ENCODE results near the gene SUSD1.

SUSD1 gene

GRCh38 chr9:112032743-112033142 is 142.4 kb downstream of the SUSD1 start:
- H3K4me3 ChIP-seq (ENCODE audit: low read length), result no peak overlapping the region
- DNase-seq (ENCODE audit: low read depth, low spot score), result no peak

- no peak overlapping the region for H3K4me3 ChIP-seq (ENCODE audit: low read length)
These were observed 143.1 kb downstream of the SUSD1 start for GRCh38 chr9:112032009-112032408.

GRCh38 chr9:112031400-112031799 is 143.7 kb downstream of the SUSD1 start:
- DNase-seq (ENCODE audit: low read depth, low spot score), result no peak
- no peak overlapping the region for H3K4me3 ChIP-seq (ENCODE audit: low read length)

More at GRCh38 chr9:112032009-112032408, 143.1 kb downstream of the SUSD1 start:
- no peak for DNase-seq (ENCODE audit: low read depth, low spot score)

- no peak overlapping the region for H3K4me3 ChIP-seq (ENCODE audit: low read length)
- DNase-seq (ENCODE audit: low read depth, low spot score), result no peak
These were observed 145.1 kb downstream of the SUSD1 start for GRCh38 chr9:112029921-112030444.

GRCh38 chr9:112028242-112029221 is 146.6 kb downstream of the SUSD1 start:
- DNase-seq (ENCODE audit: low read depth, low spot score), result no peak
- H3K4me3 ChIP-seq (ENCODE audit: low read length), result no peak overlapping the region

- no peak overlapping the region for H3K4me3 ChIP-seq (ENCODE audit: low read length)
- no peak for DNase-seq (ENCODE audit: low read depth, low spot score)
These were observed 149.2 kb downstream of the SUSD1 start for GRCh38 chr9:112025850-112026249.

- no peak overlapping the region for H3K4me3 ChIP-seq (ENCODE audit: low read length)
- no peak for DNase-seq (ENCODE audit: low read depth, low spot score)
These were observed 153.4 kb downstream of the SUSD1 start for GRCh38 chr9:112021742-112022141.

GRCh38 chr9:112020680-112021596 is 154.2 kb downstream of the SUSD1 start:
- DNase-seq (ENCODE audit: low read depth, low spot score), result no peak
- H3K4me3 ChIP-seq (ENCODE audit: low read length), result no peak overlapping the region

GRCh38 chr9:112017878-112018277 is 157.2 kb downstream of the SUSD1 start:
- DNase-seq (ENCODE audit: low read depth, low spot score), result no peak
- no peak overlapping the region for H3K4me3 ChIP-seq (ENCODE audit: low read length)

- H3K4me3 ChIP-seq (ENCODE audit: low read length), result no peak overlapping the region
- DNase-seq (ENCODE audit: low read depth, low spot score), result no peak
These were observed 159.4 kb downstream of the SUSD1 start for GRCh38 chr9:112015736-112016135.

GRCh38 chr9:112015149-112015548 is 159.9 kb downstream of the SUSD1 start:
- DNase-seq (ENCODE audit: low read depth, low spot score), result no peak
- no peak overlapping the region for H3K4me3 ChIP-seq (ENCODE audit: low read length)

- H3K4me3 ChIP-seq (ENCODE audit: low read length), result no peak overlapping the region
- no peak for DNase-seq (ENCODE audit: low read depth, low spot score)
These were observed 161.8 kb downstream of the SUSD1 start for GRCh38 chr9:112013266-112013665.

- DNase-seq (ENCODE audit: low read depth, low spot score), result no peak
- no peak overlapping the region for H3K4me3 ChIP-seq (ENCODE audit: low read length)
These were observed 162.8 kb downstream of the SUSD1 start for GRCh38 chr9:112012026-112012902.

GRCh38 chr9:112011051-112011620 is 164.0 kb downstream of the SUSD1 start:
- H3K4me3 ChIP-seq (ENCODE audit: low read length), result no peak overlapping the region
- DNase-seq (ENCODE audit: low read depth, low spot score), result no peak

- no peak for DNase-seq (ENCODE audit: low read depth, low spot score)
- H3K4me3 ChIP-seq (ENCODE audit: low read length), result no peak overlapping the region
These were observed 164.6 kb downstream of the SUSD1 start for GRCh38 chr9:112010537-112010936.

GRCh38 chr9:112009656-112010055 is 165.4 kb downstream of the SUSD1 start:
- no peak for DNase-seq (ENCODE audit: low read depth, low spot score)
- no peak overlapping the region for H3K4me3 ChIP-seq (ENCODE audit: low read length)

GRCh38 chr9:112007575-112008240 is 167.4 kb downstream of the SUSD1 start:
- H3K4me3 ChIP-seq (ENCODE audit: low read length), result no peak overlapping the region
- DNase-seq (ENCODE audit: low read depth, low spot score), result peak; percentile 45
